Right lobe of liver (tissue), 6 donors: ENCODE results near the gene EDN2. TPM values are rescaled to one million over a fixed set of nuclear protein-coding genes. Genes with fewer than 3 reads are reported as not detected.

ENCODE experiments used
- ATAC-seq, 4 donors: fragments of 200-7000 bp; cut with Tn5 transposase; one replicate each; pipeline ENCODE4 v1.9.1; 2020; ENCODE audit warnings: mild to moderate bottlenecking in 4 of 4, moderate library complexity in 4 of 4
- DNase-seq, 3 donors: peaks; one replicate each; pipeline ENCODE4 v3.0.0-alpha.2; 2020
- H3K27ac ChIP-seq, 3 donors: fragments of 200-600 bp; one replicate each; pipeline ENCODE4 v1.8.0; 2022
- H3K27me3 ChIP-seq, 2 donors: fragments of 200-600 bp; one replicate each; pipeline ENCODE4 v1.8.0; 2022
- H3K36me3 ChIP-seq, 4 donors: fragments of 200-600 bp; sonication (generic) in 1 of 4; one replicate each; pipeline versions ENCODE4 v1.5.1 to v1.8.0; 2017 to 2022; ENCODE audit warnings: control low read depth in 1 of 4
- H3K4me1 ChIP-seq, 4 donors: fragments of 200-600 bp; sonication (generic) in 1 of 4; one replicate each; pipeline versions ENCODE4 v1.5.1 to v1.8.0; 2017 to 2022; ENCODE audit warnings: control low read depth in 1 of 4
- H3K4me3 ChIP-seq, 3 donors: fragments of 200-600 bp; one replicate each; pipeline ENCODE4 v1.8.0; 2022
- H3K9me3 ChIP-seq, 4 donors: fragments of 200-600 bp; sonication (generic) in 1 of 4; one replicate each; pipeline versions ENCODE4 v1.5.1 to v1.8.0; 2017 to 2022; ENCODE audit warnings: control low read depth in 1 of 4
- POLR2A ChIP-seq: fragments of 450-650 bp; IDR thresholded peaks from one replicate; pipeline ENCODE4 v1.6.1; 2017; ENCODE audit warnings: antibody characterized with exemption, mild to moderate bottlenecking
- WGBS: methylation state at CpG from one replicate; pipeline ENCODE4 v1.1.6; 2018; ENCODE audit warnings: low coverage, low lambda C conversion rate; ENCODE audit not compliant: insufficient coverage; ENCODE audit errors: missing lambda C conversion rate; 5-methylcytosine and 5-hydroxymethylcytosine counted together
- intact Hi-C, 2 donors: fragments of 100-400 bp; cut with DNase I; formaldehyde crosslinking; loops; one replicate each; pipeline versions ENCODE4 v1.11.2 to v1.14.1; 2022
- total RNA-seq, 6 experiments: library from RNA; depleted of rRNA in 2 of 6; stranded (reverse); fragments of >200 nt in 2 of 6; fragmentation: NEBNext Ultra II Directional in 3 of 6; extraction: Animal tissue kit (Norgen Biotek cat#: 25700) in 3 of 6; gene quantifications; one replicate each; pipeline versions ENCODE4 v1.1.0 to v1.2.4, GENCODE V29; 2016 to 2023
- TF ChIP-seq, protein P1 (sequence below), 4 donors: fragments of 200-600 bp in 3 of 4; fragments of 450-650 bp in 1 of 4; IDR thresholded peaks; one replicate each; pipeline versions ENCODE4 v1.5.1 to v1.8.0; 2016 to 2022; ENCODE audit warnings: antibody characterized with exemption in 4 of 4, mild to moderate bottlenecking in 2 of 4
- donor health status: DM: no; HTN: yes; CAD: no.
- donor health status: DM: no; HTN: no; CAD: no.
- donor health status: DM: no; HTN: no; CAD: no.
- donor health status: DM: no; HTN: yes; CAD: no.
- donor health status: DM: no; HTN: yes; CAD: no.

Gene EDN2
- total RNA-seq, 6 experiments from 2014 or later, result 0.18 to 1.6 (median 0.31) TPM; not detected in 2

DNA sequence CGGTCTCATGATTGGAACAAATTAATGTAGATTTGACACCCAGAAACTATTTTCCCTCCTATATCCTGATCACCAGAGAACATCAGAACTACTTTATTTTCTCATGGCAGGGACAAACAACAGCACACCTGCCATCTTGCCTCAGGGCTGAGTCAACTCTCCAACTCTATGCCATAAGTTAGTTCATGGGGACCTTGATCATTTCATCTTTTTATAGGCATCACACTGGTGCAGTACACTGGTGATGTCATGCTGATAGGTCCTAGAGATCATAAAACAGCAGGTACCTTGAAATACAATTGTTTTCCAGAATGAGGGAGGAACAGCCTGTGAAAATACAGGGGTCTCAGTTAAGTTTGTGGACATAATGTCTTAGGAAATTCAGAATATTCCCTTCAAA lies 45.8 kb downstream of the EDN2 start:
- no peak overlapping the region for H3K27ac ChIP-seq
- no peaks in the 10 kb centered on the region for H3K4me1 ChIP-seq
- no peaks in the 10 kb centered on the region for H3K36me3 ChIP-seq
- no peak overlapping the region for H3K4me3 ChIP-seq
- intact Hi-C loops, result no loop called here
- ATAC-seq, result no peak
- DNase-seq, result no peak
- WGBS, result 77% methylated on average over 1 of the region's 1 CpG
- TF ChIP-seq, protein P1, sequence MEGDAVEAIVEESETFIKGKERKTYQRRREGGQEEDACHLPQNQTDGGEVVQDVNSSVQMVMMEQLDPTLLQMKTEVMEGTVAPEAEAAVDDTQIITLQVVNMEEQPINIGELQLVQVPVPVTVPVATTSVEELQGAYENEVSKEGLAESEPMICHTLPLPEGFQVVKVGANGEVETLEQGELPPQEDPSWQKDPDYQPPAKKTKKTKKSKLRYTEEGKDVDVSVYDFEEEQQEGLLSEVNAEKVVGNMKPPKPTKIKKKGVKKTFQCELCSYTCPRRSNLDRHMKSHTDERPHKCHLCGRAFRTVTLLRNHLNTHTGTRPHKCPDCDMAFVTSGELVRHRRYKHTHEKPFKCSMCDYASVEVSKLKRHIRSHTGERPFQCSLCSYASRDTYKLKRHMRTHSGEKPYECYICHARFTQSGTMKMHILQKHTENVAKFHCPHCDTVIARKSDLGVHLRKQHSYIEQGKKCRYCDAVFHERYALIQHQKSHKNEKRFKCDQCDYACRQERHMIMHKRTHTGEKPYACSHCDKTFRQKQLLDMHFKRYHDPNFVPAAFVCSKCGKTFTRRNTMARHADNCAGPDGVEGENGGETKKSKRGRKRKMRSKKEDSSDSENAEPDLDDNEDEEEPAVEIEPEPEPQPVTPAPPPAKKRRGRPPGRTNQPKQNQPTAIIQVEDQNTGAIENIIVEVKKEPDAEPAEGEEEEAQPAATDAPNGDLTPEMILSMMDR (IDR thresholded peaks at IDR 0.05), result no peak
- H3K27me3 ChIP-seq, result no peaks in the 10 kb centered on the region
- no peaks in the 10 kb centered on the region for H3K9me3 ChIP-seq

DNA sequence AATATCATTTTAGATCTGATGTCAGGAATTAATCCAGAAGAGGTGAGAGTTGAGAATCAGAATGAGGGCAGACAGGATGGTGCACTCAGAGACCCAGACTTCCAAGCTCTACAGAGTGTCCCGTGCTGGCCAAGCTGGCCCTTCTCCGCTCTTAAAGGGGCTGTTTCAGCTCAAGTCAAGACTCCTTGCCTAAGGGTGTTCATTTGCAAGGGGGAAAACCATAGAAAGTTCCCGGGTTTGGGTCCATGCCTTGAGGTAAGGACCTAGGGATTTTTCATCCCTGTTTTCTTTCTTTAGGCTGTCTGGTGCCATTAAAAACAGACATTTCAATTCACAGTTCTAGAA lies 47.5 kb downstream of the EDN2 start:
- 65% methylated on average over 2 of the region's 3 CpGs for WGBS
- Histone ChIP-seq H3K27ac (no peak overlapping the region), H3K9me3 (no peaks in the 10 kb centered on the region), H3K27me3 (no peaks in the 10 kb centered on the region), H3K36me3 (no peaks in the 10 kb centered on the region), H3K4me3 (no peak overlapping the region), H3K4me1 (peaks cover 0 to 13% (median 0%) of the 10 kb centered on the region in 4 donors)
- no peak for ATAC-seq
- TF ChIP-seq POLR2A, result no peak
- TF ChIP-seq, protein P1 (IDR thresholded peaks at IDR 0.05), result no peak
- intact Hi-C loops, result no loop called here
- no peak for DNase-seq

DNA sequence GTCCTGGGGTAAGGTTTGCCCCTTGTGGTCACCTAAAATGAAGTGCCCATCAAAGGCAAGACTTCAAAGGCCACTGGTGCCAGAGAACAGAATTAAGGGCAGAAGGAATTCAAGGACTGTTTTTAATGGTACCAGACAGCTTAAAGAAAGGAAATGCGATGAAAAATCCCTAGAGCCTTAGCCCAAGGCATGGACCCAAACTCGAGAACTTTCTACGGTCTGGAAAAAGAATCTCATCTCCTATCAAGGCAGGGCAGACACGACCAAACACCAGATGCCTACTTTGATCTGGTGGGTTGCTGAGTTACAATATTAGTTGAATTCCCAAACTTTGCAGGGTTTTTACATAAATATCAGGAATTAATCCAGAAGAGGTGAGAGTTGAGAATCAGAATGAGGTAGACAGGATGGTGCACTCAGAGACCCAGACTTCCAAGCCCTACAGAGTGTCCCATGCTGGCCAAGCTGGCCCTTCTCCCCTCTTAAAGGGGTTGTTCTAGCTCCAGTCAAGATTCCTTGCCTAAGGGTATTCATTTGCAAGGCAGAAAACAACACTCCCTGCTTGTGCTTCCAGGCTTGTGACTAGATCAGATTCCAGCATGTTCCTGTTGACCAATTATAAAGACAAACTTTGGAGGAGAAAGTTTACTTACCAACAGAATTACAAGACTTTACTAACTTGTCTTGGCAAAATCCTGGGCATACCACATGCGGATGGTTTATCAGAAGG lies 48.0 kb downstream of the EDN2 start:
- 74% methylated on average over 5 of the region's 5 CpGs for WGBS
- Histone ChIP-seq H3K4me3 (no peak overlapping the region), H3K27me3 (no peaks in the 10 kb centered on the region), H3K36me3 (no peaks in the 10 kb centered on the region), H3K9me3 (no peaks in the 10 kb centered on the region), H3K27ac (no peak overlapping the region), H3K4me1 (peaks cover 0 to 17% (median 0%) of the 10 kb centered on the region in 4 donors)
- TF ChIP-seq POLR2A, result no peak
- ATAC-seq (no peak), DNase-seq (no peak)
- intact Hi-C loops, result no loop called here

DNA sequence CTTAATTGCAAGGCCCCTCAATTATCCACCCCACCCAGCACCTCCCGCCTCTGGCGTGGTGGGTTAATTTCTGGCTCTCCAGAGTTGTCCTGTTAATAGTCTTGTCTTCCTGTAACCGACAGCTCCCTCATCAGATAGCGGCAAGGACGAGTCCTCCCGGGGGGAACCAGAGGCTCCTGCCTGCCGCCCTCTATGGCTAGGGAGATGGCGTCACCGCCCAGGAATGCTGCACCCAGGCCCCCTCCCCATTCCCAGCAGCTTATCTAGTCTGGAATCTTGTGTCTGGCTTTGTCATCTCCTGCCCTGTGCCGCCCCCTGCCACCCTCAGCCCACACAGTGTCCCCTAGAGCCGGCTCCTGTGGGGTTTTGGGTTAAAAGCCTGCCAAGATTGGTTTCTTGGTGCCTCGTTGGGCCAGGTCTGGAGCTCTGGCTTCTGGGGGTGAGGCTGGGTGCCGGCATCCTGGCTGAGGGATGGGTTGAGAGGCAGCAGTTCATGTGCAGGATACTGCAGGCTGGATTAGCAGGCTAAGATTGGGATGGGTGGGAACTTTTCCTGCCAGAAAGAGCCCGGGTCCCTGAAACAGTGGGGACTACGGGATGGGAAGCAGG lies 48.8 kb downstream of the EDN2 start:
- Histone ChIP-seq H3K4me3 (no peak overlapping the region), H3K27me3 (no peaks in the 10 kb centered on the region), H3K27ac (no peak overlapping the region), H3K9me3 (no peaks in the 10 kb centered on the region), H3K4me1 (peaks cover 0 to 17% (median 0%) of the 10 kb centered on the region in 4 donors), H3K36me3 (no peaks in the 10 kb centered on the region)
- 14% methylated on average over 5 of the region's 15 CpGs for WGBS
- DNase-seq, result no peak
- ATAC-seq, result no peak
- no peak for TF ChIP-seq POLR2A
- TF ChIP-seq, protein P1 (IDR thresholded peaks at IDR 0.05), result no peak
- intact Hi-C loops, result no loop called here

DNA sequence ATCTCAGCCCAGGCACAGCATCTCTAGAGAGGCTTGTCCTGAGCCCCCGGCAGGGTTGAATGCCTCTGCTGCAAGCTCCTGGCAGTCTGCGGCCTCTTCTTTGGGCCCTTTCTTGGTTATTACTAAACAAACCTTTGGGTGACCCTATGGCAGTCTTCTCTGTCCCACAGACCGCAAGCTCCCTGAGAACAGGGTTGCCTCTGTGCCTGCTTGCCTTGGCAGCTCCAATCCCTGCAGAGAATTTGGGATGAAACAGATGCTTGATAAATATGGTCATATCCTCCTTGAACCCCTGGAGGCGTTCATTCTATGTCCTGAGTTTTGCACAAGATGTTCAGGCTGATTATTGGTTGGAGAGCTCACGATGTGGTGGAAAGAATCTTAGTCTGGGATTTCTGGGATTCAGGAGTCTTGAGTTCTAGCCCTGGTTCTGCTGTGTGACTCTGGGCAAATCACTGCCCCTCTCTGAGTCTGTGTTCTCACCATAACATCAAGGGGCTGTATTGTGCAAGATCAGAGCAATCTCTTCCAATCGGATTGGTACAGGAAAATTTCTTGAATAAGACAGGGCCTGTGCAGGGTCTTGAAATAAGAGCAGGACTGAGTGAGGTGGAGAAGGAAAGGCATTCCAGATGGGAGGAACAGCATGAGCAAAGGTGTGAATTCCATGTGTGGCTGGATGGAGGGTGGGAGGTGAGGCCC lies 49.6 kb downstream of the EDN2 start:
- 71% methylated on average over 5 of the region's 6 CpGs for WGBS
- intact Hi-C loops, result no loop called here
- TF ChIP-seq, protein P1 (IDR thresholded peaks at IDR 0.05), result no peak
- TF ChIP-seq POLR2A, result no peak
- H3K27me3 ChIP-seq, result no peaks in the 10 kb centered on the region
- DNase-seq, result no peak
- peaks cover 0 to 17% (median 0%) of the 10 kb centered on the region in 4 donors for H3K4me1 ChIP-seq
- no peaks in the 10 kb centered on the region for H3K9me3 ChIP-seq
- no peak for ATAC-seq
- no peak overlapping the region for H3K4me3 ChIP-seq
- no peak overlapping the region for H3K27ac ChIP-seq
- H3K36me3 ChIP-seq, result no peaks in the 10 kb centered on the region
